ENCODE results near the gene OR2G3. TPM values are rescaled to one million over a fixed set of nuclear protein-coding genes. Genes with fewer than 3 reads are reported as not detected.
A peak's percentile ranks its signal among the peaks of the same experiment; 100 is the strongest.

OR2G3 gene
- total RNA-seq, 1 donor from 2014 or later: not detected

DNA sequence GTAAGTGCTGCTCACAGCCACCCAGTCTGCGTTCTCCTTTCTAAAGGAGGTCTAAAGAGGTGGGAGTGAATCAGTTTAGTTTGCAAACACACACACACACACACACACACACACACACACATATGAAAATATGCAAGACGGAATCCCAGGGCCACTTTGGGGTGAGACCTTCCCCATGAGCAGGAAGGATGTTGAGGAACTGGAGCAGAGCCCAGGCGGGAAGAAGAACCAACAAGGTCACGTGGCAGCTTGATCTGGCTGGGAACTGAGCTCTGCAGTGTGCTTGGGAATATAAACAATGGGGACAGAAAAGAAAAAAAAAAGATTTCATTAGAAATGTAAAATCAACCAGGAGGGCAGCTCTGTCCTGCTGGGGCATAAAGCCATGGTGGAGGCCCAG lies 32.6 kb downstream of the OR2G3 start:
- no peaks in the 10 kb centered on the region for H3K27me3 ChIP-seq (ENCODE audit: control insufficient read depth, insufficient read depth, low read length)
- no peaks in the 10 kb centered on the region for H3K36me3 ChIP-seq (ENCODE audit: control insufficient read depth, insufficient read depth, low read length)
- H3K4me3 ChIP-seq (ENCODE audit: low read depth, low read length): no peak overlapping the region
- no peak for DNase-seq (ENCODE audit: low read depth)
- no peak for TF ChIP-seq CTCF (IDR thresholded peaks at IDR 0.05; ENCODE audit: insufficient read depth, low read length, poor library complexity, severe bottlenecking)

GRCh38 chr1:247638781-247639180 lies 33.4 kb downstream of the OR2G3 start:
- no peak for DNase-seq (ENCODE audit: low read depth)
- Histone ChIP-seq H3K36me3 (ENCODE audit: control insufficient read depth, insufficient read depth, low read length) (no peaks in the 10 kb centered on the region), H3K4me3 (ENCODE audit: low read depth, low read length) (peak overlapping the region; percentile 11), H3K27me3 (ENCODE audit: control insufficient read depth, insufficient read depth, low read length) (no peaks in the 10 kb centered on the region)
- no peak for TF ChIP-seq CTCF (IDR thresholded peaks at IDR 0.05; ENCODE audit: insufficient read depth, low read length, poor library complexity, severe bottlenecking)

DNA sequence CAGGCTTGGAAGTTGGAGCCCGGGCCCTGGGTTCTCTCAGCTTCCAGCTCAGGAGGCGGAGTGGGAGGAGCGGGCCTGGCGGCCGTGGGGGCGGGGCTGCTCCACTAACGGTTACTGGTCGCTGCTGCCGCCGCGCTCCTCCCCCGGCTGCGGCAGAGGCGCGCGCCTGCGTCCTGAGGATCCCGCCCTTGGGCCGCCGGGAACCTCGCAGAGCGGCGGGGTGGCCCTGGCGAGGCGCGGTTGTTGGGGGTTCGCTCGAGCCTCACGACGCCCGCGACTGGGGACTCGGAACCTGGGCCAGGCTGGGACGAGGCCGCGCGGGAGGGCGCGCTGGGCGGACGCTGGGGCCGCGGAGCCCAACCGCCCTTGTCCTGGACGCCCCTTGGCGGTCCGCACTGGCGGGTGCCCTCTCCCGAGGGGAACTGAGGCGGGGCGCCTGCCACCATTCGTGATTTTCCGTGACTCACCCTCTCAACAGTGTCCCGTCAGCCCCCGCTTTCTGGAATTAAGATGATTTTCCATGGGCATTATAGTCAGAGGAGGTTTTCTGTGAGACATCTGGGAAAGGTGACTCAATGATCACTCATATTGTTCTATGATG lies 34.1 kb downstream of the OR2G3 start:
- no peaks in the 10 kb centered on the region for H3K27me3 ChIP-seq (ENCODE audit: control insufficient read depth, insufficient read depth, low read length)
- peak; percentile 7 for DNase-seq (ENCODE audit: low read depth)
- no peak for TF ChIP-seq CTCF (IDR thresholded peaks at IDR 0.05; ENCODE audit: insufficient read depth, low read length, poor library complexity, severe bottlenecking)
- peak overlapping the region; percentile 40 for H3K4me3 ChIP-seq (ENCODE audit: low read depth, low read length)
- H3K36me3 ChIP-seq (ENCODE audit: control insufficient read depth, insufficient read depth, low read length): no peaks in the 10 kb centered on the region

- TF ChIP-seq CTCF (IDR thresholded peaks at IDR 0.05; ENCODE audit: insufficient read depth, low read length, poor library complexity, severe bottlenecking): no peak
- Histone ChIP-seq H3K36me3 (ENCODE audit: control insufficient read depth, insufficient read depth, low read length) (no peaks in the 10 kb centered on the region), H3K4me3 (ENCODE audit: low read depth, low read length) (no peak overlapping the region), H3K27me3 (ENCODE audit: control insufficient read depth, insufficient read depth, low read length) (no peaks in the 10 kb centered on the region)
- DNase-seq (ENCODE audit: low read depth): no peak
Observed at GRCh38 chr1:247642742-247643141, 37.4 kb downstream of the OR2G3 start.

DNA sequence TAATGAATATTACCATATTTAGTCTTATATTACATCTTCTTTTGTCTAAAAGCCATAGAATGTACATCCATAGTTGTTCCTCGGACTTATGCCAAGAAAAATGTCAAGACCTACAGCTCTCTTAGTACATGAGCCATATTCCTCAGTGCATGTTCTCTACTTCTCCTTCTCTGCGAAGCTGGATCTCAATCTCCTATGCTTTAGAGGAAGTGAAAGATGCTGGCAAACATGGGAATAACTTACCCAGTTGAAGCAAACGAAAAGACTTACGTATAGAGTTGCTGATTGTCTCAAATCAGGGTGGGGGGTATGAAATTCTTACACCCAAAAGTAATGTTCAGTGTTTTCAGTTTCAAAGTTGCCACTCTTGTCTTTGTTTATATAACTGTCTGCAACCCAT lies 41.5 kb downstream of the OR2G3 start:
- Histone ChIP-seq H3K36me3 (ENCODE audit: control insufficient read depth, insufficient read depth, low read length) (no peaks in the 10 kb centered on the region), H3K27me3 (ENCODE audit: control insufficient read depth, insufficient read depth, low read length) (no peaks in the 10 kb centered on the region), H3K4me3 (ENCODE audit: low read depth, low read length) (no peak overlapping the region)
- no peak for DNase-seq (ENCODE audit: low read depth)
- no peak for TF ChIP-seq CTCF (IDR thresholded peaks at IDR 0.05; ENCODE audit: insufficient read depth, low read length, poor library complexity, severe bottlenecking)

- no peak for TF ChIP-seq CTCF (IDR thresholded peaks at IDR 0.05; ENCODE audit: insufficient read depth, low read length, poor library complexity, severe bottlenecking)
- Histone ChIP-seq H3K27me3 (ENCODE audit: control insufficient read depth, insufficient read depth, low read length) (no peaks in the 10 kb centered on the region), H3K36me3 (ENCODE audit: control insufficient read depth, insufficient read depth, low read length) (no peaks in the 10 kb centered on the region), H3K4me3 (ENCODE audit: low read depth, low read length) (no peak overlapping the region)
- no peak for DNase-seq (ENCODE audit: low read depth)
Observed at GRCh38 chr1:247647864-247648263, 42.5 kb downstream of the OR2G3 start.

Measured in kidney epithelial cell (primary cell).